Activated B cell treated with CpG ODN at 0.5 μM for 24 hours (primary cell): Measurements from ENCODE around the gene KCNG3. TPM values are rescaled to one million over a fixed set of nuclear protein-coding genes. Genes with fewer than 3 reads are reported as not detected.

Source experiments
- ATAC-seq: fragments of 200-7000 bp; cut with Tn5 transposase; one replicate; pipeline ENCODE4 v1.10.0; 2021; ENCODE audit warnings: low read depth, mild to moderate bottlenecking, moderate library complexity
- CTCF ChIA-PET: fragments of 350-600 bp; sonication (Branson Sonifier 250); formaldehyde crosslinking; loops from one replicate; lab custom pipeline; 2021; ENCODE audit warnings: antibody characterized with exemption; lab: Charles Lee
- POLR2A ChIA-PET: fragments of 350-600 bp; sonication (Branson Sonifier 250); formaldehyde crosslinking; loops from one replicate; lab custom pipeline; 2021; ENCODE audit warnings: antibody characterized with exemption; lab: Charles Lee
- DNase-seq: peaks from one replicate; pipeline ENCODE4 v3.0.0; 2022
- H3K27ac Mint-ChIP-seq: one replicate; pipeline ENCODE4 v1.8.0; 2020; ENCODE audit warnings: mixed read lengths
- H3K27me3 Mint-ChIP-seq: one replicate; pipeline ENCODE4 v1.8.0; 2021; ENCODE audit warnings: mixed read lengths
- H3K36me3 Mint-ChIP-seq: one replicate; pipeline ENCODE4 v1.8.0; 2021; ENCODE audit warnings: low read depth, mixed read lengths
- H3K4me1 Mint-ChIP-seq: one replicate; pipeline ENCODE4 v1.8.0; 2021; ENCODE audit warnings: mixed read lengths
- H3K4me3 Mint-ChIP-seq: one replicate; pipeline ENCODE4 v1.8.0; 2020; ENCODE audit warnings: mild to moderate bottlenecking, mixed read lengths
- H3K9me3 Mint-ChIP-seq: one replicate; pipeline ENCODE4 v1.8.0; 2020; ENCODE audit warnings: mixed read lengths
- CTCF ChIP-seq: fragments of 200-600 bp; IDR thresholded peaks from one replicate; pipeline ENCODE4 v1.8.0; 2022; ENCODE audit warnings: antibody characterized with exemption, mild to moderate bottlenecking
- intact Hi-C: fragments of 100-400 bp; cut with micrococcal nuclease; formaldehyde crosslinking; loops from one replicate; pipeline ENCODE4 v1.15.1; 2024
- total RNA-seq: library from RNA; stranded (reverse); gene quantifications from 2 replicates; pipeline ENCODE4 v1.2.3, GENCODE V29; 2022

Gene KCNG3
- total RNA-seq, 1 donor from 2014 or later: not detected

GRCh38 chr2:42498497-42498896 is 4.7 kb upstream of the KCNG3 start:
- ChIA-PET POLR2A (interaction anchor here (0.6 kb wide), 1 partner anchor 74 kb away, joined by 5 read pairs; no protein-coding TSS in a partner anchor), CTCF (interaction anchor here (1.2 kb wide), 1 partner anchor 164 kb away, joined by 4 read pairs; no protein-coding TSS in a partner anchor)
- no peaks in the 10 kb centered on the region for H3K9me3 Mint-ChIP-seq
- ATAC-seq (no peak), DNase-seq (no peak)
- H3K36me3 Mint-ChIP-seq: peaks cover 3% of the 10 kb centered on the region
- no peak overlapping the region for H3K27ac Mint-ChIP-seq
- peaks cover 8% of the 10 kb centered on the region for H3K4me1 Mint-ChIP-seq
- intact Hi-C loops: loop anchor here (10.0 kb wide), 1 partner anchor 96 kb away; no protein-coding TSS in a partner anchor
- TF ChIP-seq CTCF: no peak
- H3K4me3 Mint-ChIP-seq: no peak overlapping the region
- H3K27me3 Mint-ChIP-seq: peaks cover 16% of the 10 kb centered on the region

- no peak for TF ChIP-seq CTCF
- CTCF ChIA-PET: interaction anchor here (1.0 to 4.6 kb wide), 2 partner anchors 8 to 168 kb away, joined by 3 to 32 read pairs; no protein-coding TSS in a partner anchor
- intact Hi-C loops: loop anchor here (1.0 to 10.0 kb wide), 6 partner anchors 73 to 297 kb away; partner anchors contain the start of genes COX7A2L, HAAO and MTA3
- Mint-ChIP-seq H3K27ac (no peak overlapping the region), H3K27me3 (peaks cover 18% of the 10 kb centered on the region), H3K4me1 (peaks cover 8% of the 10 kb centered on the region), H3K36me3 (peaks cover 3% of the 10 kb centered on the region), H3K4me3 (no peak overlapping the region), H3K9me3 (no peaks in the 10 kb centered on the region)
- DNase-seq (no peak), ATAC-seq (no peak)
- POLR2A ChIA-PET: interaction anchor here (0.6 to 1.4 kb wide), 2 partner anchors 257 to 315 kb away, joined by 3 to 4 read pairs; no protein-coding TSS in a partner anchor
These were observed 1.8 kb upstream of the KCNG3 start for GRCh38 chr2:42495611-42496010.

GRCh38 chr2:42495234-42495581 is 1.4 kb upstream of the KCNG3 start:
- intact Hi-C loops: loop anchor here (1.0 to 10.0 kb wide), 6 partner anchors 74 to 298 kb away; partner anchors contain the start of genes COX7A2L, HAAO and MTA3
- Mint-ChIP-seq H3K27ac (no peak overlapping the region), H3K9me3 (no peaks in the 10 kb centered on the region), H3K36me3 (peaks cover 3% of the 10 kb centered on the region), H3K27me3 (peaks cover 18% of the 10 kb centered on the region), H3K4me3 (peak overlapping the region; percentile 92), H3K4me1 (peaks cover 8% of the 10 kb centered on the region)
- DNase-seq (no peak), ATAC-seq (no peak)
- ChIA-PET POLR2A (interaction anchor here (1.4 kb wide), 1 partner anchor 315 kb away, joined by 3 read pairs; no protein-coding TSS in a partner anchor), CTCF (interaction anchor here (1.0 to 4.6 kb wide), 2 partner anchors 8 to 168 kb away, joined by 3 to 32 read pairs; no protein-coding TSS in a partner anchor)
- TF ChIP-seq CTCF: no peak

- Mint-ChIP-seq H3K27me3 (peaks cover 22% of the 10 kb centered on the region), H3K36me3 (peaks cover 3% of the 10 kb centered on the region), H3K4me1 (peaks cover 8% of the 10 kb centered on the region), H3K9me3 (no peaks in the 10 kb centered on the region), H3K4me3 (peak overlapping the region; percentile 92), H3K27ac (peak overlapping the region; percentile 59)
- ChIA-PET POLR2A (interaction anchor here (0.6 to 1.4 kb wide), 2 partner anchors 163 to 316 kb away, joined by 3 to 5 read pairs; no protein-coding TSS in a partner anchor), CTCF (interaction anchor here (1.0 to 4.6 kb wide), 2 partner anchors 9 to 169 kb away, joined by 3 to 32 read pairs; no protein-coding TSS in a partner anchor)
- TF ChIP-seq CTCF: no peak
- ATAC-seq (peak; percentile 66), DNase-seq (peak; percentile 47)
- intact Hi-C loops: loop anchor here (1.0 to 10.0 kb wide), 8 partner anchors 74 to 397 kb away; partner anchors contain the start of genes COX7A2L, HAAO and MTA3
These were observed 812 bp upstream of the KCNG3 start for GRCh38 chr2:42494355-42495233.
